Skeletal muscle satellite cell (primary cell): ENCODE data around the gene ZNF511.
"Not testable (repeated sequence)": the region's sequence is repeated elsewhere in the genome, so short reads cannot be mapped to it uniquely, and the experiment has no call there.

Source experiments
- H3K27me3 ChIP-seq: 2 replicates; pipeline ENCODE4 v1.7.0; 2013; ENCODE audit warnings: low read length; ENCODE audit not compliant: control insufficient read depth, insufficient read depth
- H3K36me3 ChIP-seq: 2 replicates; pipeline ENCODE4 v1.7.0; 2013; ENCODE audit warnings: mild to moderate bottlenecking, control low read depth, low read length; ENCODE audit not compliant: insufficient read depth
- H3K4me1 ChIP-seq: 2 replicates; pipeline ENCODE4 v1.7.0; 2013; ENCODE audit warnings: low read length; ENCODE audit not compliant: control insufficient read depth, insufficient read depth
- H3K4me2 ChIP-seq: 2 replicates; pipeline ENCODE4 v1.7.0; 2013; ENCODE audit warnings: mild to moderate bottlenecking, low read length
- H3K4me3 ChIP-seq: 2 replicates; pipeline ENCODE4 v1.7.0; 2013; ENCODE audit warnings: low read length
- H3K9ac ChIP-seq: 2 replicates; pipeline ENCODE4 v1.7.0; 2013; ENCODE audit warnings: mild to moderate bottlenecking, low read depth, low read length, moderate library complexity
- H3K9me3 ChIP-seq: replicated peaks from 2 replicates; pipeline ENCODE4 v1.7.0; 2013; ENCODE audit warnings: mild to moderate bottlenecking, control low read depth, low read length

The ZNF511 gene

GRCh38 chr10:133310789-133311188 lies 2.1 kb downstream of the ZNF511 start:
- H3K4me1 ChIP-seq = peaks cover 11% of the 10 kb centered on the region
- H3K4me2 ChIP-seq = no peak overlapping the region
- H3K36me3 ChIP-seq = peaks cover 6% of the 10 kb centered on the region
- H3K27me3 ChIP-seq = no peaks in the 10 kb centered on the region
- no peak overlapping the region for H3K4me3 ChIP-seq
- no peaks in the 10 kb centered on the region for H3K9me3 ChIP-seq
- no peak overlapping the region for H3K9ac ChIP-seq

GRCh38 chr10:133311570-133311969 lies 2.9 kb downstream of the ZNF511 start:
- no peak overlapping the region for H3K4me2 ChIP-seq
- H3K4me3 ChIP-seq = no peak overlapping the region
- no peak overlapping the region for H3K9ac ChIP-seq
- peaks cover 11% of the 10 kb centered on the region for H3K4me1 ChIP-seq
- no peaks in the 10 kb centered on the region for H3K27me3 ChIP-seq
- peaks cover 6% of the 10 kb centered on the region for H3K36me3 ChIP-seq
- no peaks in the 10 kb centered on the region for H3K9me3 ChIP-seq

GRCh38 chr10:133312016-133312768 lies 3.5 kb downstream of the ZNF511 start:
- H3K4me3 ChIP-seq = no peak overlapping the region
- no peak overlapping the region for H3K4me2 ChIP-seq
- peaks cover 6% of the 10 kb centered on the region for H3K36me3 ChIP-seq
- H3K9ac ChIP-seq = no peak overlapping the region
- no peaks in the 10 kb centered on the region for H3K9me3 ChIP-seq
- H3K4me1 ChIP-seq = peaks cover 6% of the 10 kb centered on the region
- no peaks in the 10 kb centered on the region for H3K27me3 ChIP-seq

GRCh38 chr10:133312769-133313145 lies 4.0 kb downstream of the ZNF511 start:
- Histone ChIP-seq H3K27me3 (no peaks in the 10 kb centered on the region), H3K4me3 (no peak overlapping the region), H3K4me2 (no peak overlapping the region), H3K9ac (no peak overlapping the region), H3K36me3 (peaks cover 6% of the 10 kb centered on the region), H3K9me3 (no peaks in the 10 kb centered on the region), H3K4me1 (peaks cover under 1% of the 10 kb centered on the region)

- Histone ChIP-seq H3K36me3 (peaks cover 6% of the 10 kb centered on the region), H3K9ac (no peak overlapping the region), H3K4me1 (no peaks in the 10 kb centered on the region), H3K9me3 (no peaks in the 10 kb centered on the region), H3K4me2 (no peak overlapping the region), H3K27me3 (no peaks in the 10 kb centered on the region), H3K4me3 (no peak overlapping the region)
These were observed 4.5 kb downstream of the ZNF511 start for GRCh38 chr10:133313192-133313591.

GRCh38 chr10:133314911-133315310 lies 6.2 kb downstream of the ZNF511 start:
- no peak overlapping the region for H3K4me2 ChIP-seq
- H3K9me3 ChIP-seq = no peaks in the 10 kb centered on the region
- H3K4me1 ChIP-seq = peaks cover 3% of the 10 kb centered on the region
- peaks cover 6% of the 10 kb centered on the region for H3K36me3 ChIP-seq
- no peak overlapping the region for H3K9ac ChIP-seq
- H3K4me3 ChIP-seq = no peak overlapping the region
- peaks cover 7% of the 10 kb centered on the region for H3K27me3 ChIP-seq

GRCh38 chr10:133315847-133316246 lies 7.1 kb downstream of the ZNF511 start:
- H3K36me3 ChIP-seq = peaks cover 6% of the 10 kb centered on the region
- H3K9ac ChIP-seq = no peak overlapping the region
- H3K4me2 ChIP-seq = no peak overlapping the region
- no peaks in the 10 kb centered on the region for H3K9me3 ChIP-seq
- H3K4me3 ChIP-seq = no peak overlapping the region
- peaks cover 7% of the 10 kb centered on the region for H3K27me3 ChIP-seq
- peaks cover 3% of the 10 kb centered on the region for H3K4me1 ChIP-seq

GRCh38 chr10:133316266-133316665 lies 7.6 kb downstream of the ZNF511 start:
- Histone ChIP-seq H3K9me3 (no peaks in the 10 kb centered on the region), H3K9ac (no peak overlapping the region), H3K4me3 (no peak overlapping the region), H3K27me3 (peaks cover 7% of the 10 kb centered on the region), H3K4me1 (peaks cover 3% of the 10 kb centered on the region), H3K36me3 (peaks cover 6% of the 10 kb centered on the region), H3K4me2 (no peak overlapping the region)

- Histone ChIP-seq H3K4me3 (no peak overlapping the region), H3K36me3 (peaks cover 2% of the 10 kb centered on the region), H3K4me1 (peaks cover 3% of the 10 kb centered on the region), H3K9me3 (no peaks in the 10 kb centered on the region), H3K4me2 (no peak overlapping the region), H3K9ac (no peak overlapping the region), H3K27me3 (peaks cover 7% of the 10 kb centered on the region)
These were observed 8.0 kb downstream of the ZNF511 start for GRCh38 chr10:133316732-133317131.

GRCh38 chr10:133318494-133319127 lies 9.9 kb downstream of the ZNF511 start:
- Histone ChIP-seq H3K9ac (peak overlapping the region; percentile 21), H3K4me1 (peaks cover 3% of the 10 kb centered on the region)

GRCh38 chr10:133320852-133321422 lies 12.2 kb downstream of the ZNF511 start:
- not testable (repeated sequence) for H3K4me1 ChIP-seq, H3K36me3 ChIP-seq, H3K4me2 ChIP-seq, H3K9me3 ChIP-seq, H3K9ac ChIP-seq, H3K4me3 ChIP-seq
- peaks cover 17% of the 10 kb centered on the region for H3K27me3 ChIP-seq

More at GRCh38 chr10:133318494-133319127, 9.9 kb downstream of the ZNF511 start:
- Histone ChIP-seq H3K27me3 (peaks cover 7% of the 10 kb centered on the region), H3K9me3 (no peaks in the 10 kb centered on the region), H3K4me3 (peak overlapping the region; percentile 61), H3K36me3 (no peaks in the 10 kb centered on the region), H3K4me2 (peak overlapping the region; percentile 82)
